DOHH2 (cell line): ENCODE measurements around the gene KCTD17.

ENCODE experiments used
- CTCF ChIP-seq: fragments of 200-600 bp; sonication (generic); IDR thresholded peaks from one replicate; pipeline ENCODE4 v1.5.1; 2014; ENCODE audit warnings: antibody characterized with exemption, mild to moderate bottlenecking, low read depth, low read length; ENCODE audit not compliant: poor library complexity, severe bottlenecking
- EZH2phosphoT487 ChIP-seq: fragments of 200-600 bp; sonication (generic); IDR thresholded peaks from 2 replicates; pipeline ENCODE4 v1.6.1; 2017; ENCODE audit warnings: borderline replicate concordance, mild to moderate bottlenecking, antibody characterized with exemption, low read length, moderate library complexity, mixed read lengths

DNA sequence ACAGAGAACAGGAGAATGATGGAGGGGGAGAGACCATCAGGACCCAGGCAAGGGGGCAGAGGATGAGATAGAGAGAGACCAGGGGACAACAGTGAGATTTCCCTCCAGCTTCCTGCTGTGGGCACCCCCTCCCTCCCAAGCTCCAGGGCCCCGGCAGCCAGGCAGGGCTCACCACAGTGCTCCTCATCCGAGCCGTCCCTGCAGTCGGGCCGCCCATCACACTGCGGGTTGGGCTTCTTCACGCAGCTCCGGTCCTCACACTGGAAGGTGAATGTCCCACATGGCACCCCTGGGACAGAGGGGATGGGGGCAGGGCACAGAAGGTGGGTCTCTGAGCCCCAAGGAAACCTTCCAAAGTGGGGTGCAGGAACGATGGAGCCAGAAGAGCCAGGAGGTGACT lies 19.2 kb downstream of the KCTD17 start:
- TF ChIP-seq CTCF (no peak), EZH2phosphoT487 (no peak)
